ENCODE results near the gene ACTN4. TPM values are rescaled to one million over a fixed set of nuclear protein-coding genes. Genes with fewer than 3 reads are reported as not detected.

The ACTN4 gene
- total RNA-seq, 4 donors from 2014 or later = 191 to 479 (median 365) TPM

DNA sequence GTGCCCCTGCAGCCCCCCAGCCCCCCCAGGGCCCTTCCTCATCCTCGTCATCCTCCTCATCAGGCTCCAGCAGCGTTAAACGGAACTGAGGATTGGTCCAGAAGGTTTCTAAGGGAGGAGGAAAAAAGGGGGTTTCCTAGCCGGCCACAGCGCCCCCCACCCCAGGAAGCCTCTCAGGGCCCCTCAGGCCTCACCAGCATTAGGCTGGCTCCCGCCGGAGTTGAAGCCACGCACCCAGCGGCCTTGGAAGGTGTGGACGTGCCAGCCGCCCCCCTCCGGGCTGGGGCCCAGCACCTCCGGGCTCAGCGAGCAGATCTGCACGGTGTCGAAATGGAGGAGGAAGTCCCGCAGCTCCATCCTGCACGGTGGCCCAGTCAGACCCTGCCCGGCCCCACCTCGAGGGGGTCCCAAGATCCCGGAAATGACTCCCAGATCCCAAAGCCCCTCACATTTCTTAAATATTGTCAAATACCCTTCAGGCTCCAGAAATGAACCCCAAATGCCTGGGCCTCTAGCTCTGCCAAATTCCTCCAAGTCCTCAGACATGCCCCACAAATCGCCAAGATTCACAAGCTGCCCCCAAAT lies 89.9 kb downstream of the ACTN4 start:
- intact Hi-C loops (cut with DNase I) = no loop called here
- DNase-seq = no peak
- TF ChIP-seq POLR2A (IDR thresholded peaks at IDR 0.05) (no peak), CTCF (IDR thresholded peaks at IDR 0.05) (no peak)
- Histone ChIP-seq H3K27me3 (no peaks in the 10 kb centered on the region), H3K9me3 (no peaks in the 10 kb centered on the region), H3K4me3 (replicated peaks in 1 of 3) (no peak overlapping the region), H3K4me1 (peaks cover 6 to 21% of the 10 kb centered on the region in 2 donors), H3K27ac (no peak overlapping the region), H3K36me3 (no peaks in the 10 kb centered on the region)
- 61 to 89% methylated on average over 4 to 5 of the region's 22 CpGs for WGBS, 2 donors

GRCh38 chr19:38737921-38738737 lies 90.7 kb downstream of the ACTN4 start:
- no peaks in the 10 kb centered on the region for H3K27me3 ChIP-seq
- H3K27ac ChIP-seq = no peak overlapping the region
- 92 to 94% methylated on average over 11 to 12 of the region's 21 CpGs for WGBS, 2 donors
- no peak overlapping the region for H3K4me3 ChIP-seq (replicated peaks in 1 of 3)
- intact Hi-C loops (cut with DNase I) = no loop called here
- no peak for DNase-seq
- TF ChIP-seq CTCF (IDR thresholded peaks at IDR 0.05) (no peak), POLR2A (IDR thresholded peaks at IDR 0.05) (no peak)
- H3K9me3 ChIP-seq = no peaks in the 10 kb centered on the region
- H3K36me3 ChIP-seq = no peaks in the 10 kb centered on the region
- H3K4me1 ChIP-seq = peaks cover 4 to 18% of the 10 kb centered on the region in 2 donors

DNA sequence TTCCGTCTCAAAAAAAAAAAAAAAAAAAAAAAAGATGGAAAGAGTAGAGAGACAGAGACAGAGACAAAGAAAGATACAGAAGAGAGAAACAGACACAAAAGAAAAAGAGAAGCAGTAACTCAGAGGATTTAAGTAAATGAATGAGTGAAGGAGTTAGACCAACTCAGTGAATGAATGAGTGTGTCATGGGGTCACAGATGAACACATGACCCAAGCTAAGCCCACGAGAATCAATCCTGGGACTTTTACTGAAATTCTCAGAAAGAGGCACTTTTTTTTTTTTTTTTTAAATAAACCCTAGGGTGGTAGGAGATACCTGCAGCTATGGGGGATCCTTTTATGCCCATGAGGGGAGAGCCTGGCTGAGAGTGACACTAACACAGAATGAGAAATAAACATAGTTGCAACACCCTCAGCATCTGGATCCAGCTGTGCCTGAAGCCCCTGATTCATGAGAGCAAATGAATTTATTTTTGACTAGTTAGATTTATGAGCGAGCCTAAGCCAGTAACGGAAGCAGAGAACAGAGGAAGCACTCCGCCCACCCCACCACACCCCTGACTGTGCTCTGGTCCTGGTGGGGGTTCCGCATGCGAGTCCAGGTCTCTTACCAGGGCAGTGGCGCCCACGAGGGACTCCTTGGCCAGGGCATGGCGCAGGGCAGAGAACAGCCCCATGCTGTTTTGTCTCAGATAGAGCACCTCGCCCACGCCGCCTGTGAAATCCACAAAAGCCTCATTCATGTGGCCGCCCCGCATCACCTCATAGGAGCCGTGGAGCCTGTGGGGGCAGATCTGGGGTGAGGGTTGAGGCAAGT lies 92.2 kb downstream of the ACTN4 start:
- Histone ChIP-seq H3K9me3 (no peaks in the 10 kb centered on the region), H3K27me3 (no peaks in the 10 kb centered on the region), H3K27ac (no peak overlapping the region), H3K36me3 (no peaks in the 10 kb centered on the region), H3K4me1 (peaks cover 4 to 8% of the 10 kb centered on the region in 2 donors), H3K4me3 (replicated peaks in 1 of 3) (no peak overlapping the region)
- intact Hi-C loops (cut with DNase I) = no loop called here
- DNase-seq = no peak
- TF ChIP-seq CTCF (IDR thresholded peaks at IDR 0.05) = no peak
- no peak for TF ChIP-seq POLR2A (IDR thresholded peaks at IDR 0.05)
- WGBS, 2 donors = 72 to 93% methylated on average over 6 to 15 of the region's 16 CpGs

GRCh38 chr19:38740257-38740592 lies 92.8 kb downstream of the ACTN4 start:
- Histone ChIP-seq H3K4me1 (peaks cover 4 to 8% of the 10 kb centered on the region in 2 donors), H3K4me3 (replicated peaks in 1 of 3) (no peak overlapping the region), H3K9me3 (no peaks in the 10 kb centered on the region), H3K27ac (no peak overlapping the region), H3K36me3 (no peaks in the 10 kb centered on the region), H3K27me3 (no peaks in the 10 kb centered on the region)
- DNase-seq = no peak
- TF ChIP-seq POLR2A (IDR thresholded peaks at IDR 0.05) = no peak
- TF ChIP-seq CTCF (IDR thresholded peaks at IDR 0.05) = no peak
- intact Hi-C loops (cut with DNase I) = no loop called here
- 86 to 92% methylated on average over 7 to 9 of the region's 9 CpGs for WGBS, 2 donors
